Adipose tissue (tissue), 3 donors: ENCODE data around the gene TMEM247. TPM values are rescaled to one million over a fixed set of nuclear protein-coding genes. Genes with fewer than 3 reads are reported as not detected.

Source experiments
- H3K27ac ChIP-seq: one replicate; pipeline ENCODE4 v1.5.1; 2013; ENCODE audit warnings: low read depth, low read length
- WGBS, 3 donors: extraction: QIAGEN DNeasy Blood & Tissue Kit; methylation state at CpG; one replicate each; pipeline ENCODE4 v1.1.7; 2013; 5-methylcytosine and 5-hydroxymethylcytosine counted together
- polyA plus RNA-seq, 3 donors: library from polyadenylated mRNA; stranded (reverse); fragments of 200-250 nt; gene quantifications; one replicate each; pipeline ENCODE4 v1.2.3, GENCODE V29; 2013
- donor health status: healthy with polysubstance abuse.
- donor health status: Bipolar disorder and iron deficiency.
- donor health status: healthy.

The TMEM247 gene
- polyA plus RNA-seq, 3 donors, result not detected

DNA sequence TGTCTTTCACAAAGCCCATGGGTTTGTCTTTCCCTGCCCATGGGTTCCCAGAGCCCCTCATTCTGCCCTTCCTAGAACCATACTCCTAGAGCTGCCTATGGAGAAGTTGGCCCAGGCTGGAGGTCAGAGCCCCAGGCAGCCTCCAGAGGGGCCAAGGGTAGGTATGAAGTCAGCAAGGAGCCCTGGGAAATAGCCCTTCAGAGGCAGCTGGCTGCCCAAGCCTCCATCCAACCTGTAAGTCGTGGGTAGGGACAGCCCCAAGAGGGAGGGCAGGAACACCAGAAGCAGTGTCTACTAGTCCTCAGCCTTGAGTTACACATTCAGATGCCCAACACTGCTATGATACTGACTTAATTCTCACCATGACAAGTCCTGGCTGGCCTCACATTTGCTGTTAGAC lies 49.5 kb downstream of the TMEM247 start:
- H3K27ac ChIP-seq, result no peak overlapping the region
- 43 to 94% (median 87%) methylated on average over 1 of the region's 1 CpG for WGBS, 3 donors

DNA sequence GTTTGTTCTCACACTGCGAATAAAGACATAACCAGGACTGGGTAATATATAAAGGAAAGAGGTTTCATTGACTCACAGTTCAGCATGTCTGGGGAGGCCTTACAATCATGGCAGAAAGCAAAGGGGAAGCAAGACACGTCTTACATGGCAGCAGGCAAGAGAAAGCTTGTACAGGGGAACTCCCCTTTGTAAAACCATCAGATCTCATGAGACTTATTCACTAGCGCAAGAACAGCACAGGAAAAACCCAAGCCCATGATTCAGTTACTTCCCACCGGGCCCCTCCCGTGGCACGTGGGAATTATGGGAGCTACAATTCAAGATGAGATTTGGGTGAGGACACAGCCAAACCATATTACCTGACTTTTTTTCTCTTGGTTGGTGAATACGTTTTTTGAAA lies 51.3 kb downstream of the TMEM247 start:
- WGBS, 3 donors, result 80 to 92% (median 84%) methylated on average over 7 of the region's 7 CpGs
- H3K27ac ChIP-seq, result no peak overlapping the region

DNA sequence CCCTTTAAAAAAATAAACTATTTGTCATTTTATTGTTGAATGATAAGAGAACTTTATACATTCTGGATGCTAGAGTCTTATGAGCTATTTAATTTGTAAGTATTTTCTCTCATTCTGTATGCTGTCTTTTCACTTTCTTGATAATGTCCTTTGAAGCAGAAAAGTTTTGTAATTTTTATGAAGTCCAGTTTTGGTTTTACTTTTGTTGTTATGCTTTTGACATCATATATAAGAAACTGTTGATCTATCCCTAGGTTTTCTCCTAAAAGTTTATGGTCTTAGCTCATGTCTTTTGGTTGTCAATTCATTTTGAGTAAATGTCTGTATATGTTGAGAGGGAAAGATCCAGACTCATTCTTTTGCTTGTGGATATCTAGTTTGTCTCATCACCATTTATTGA lies 52.5 kb downstream of the TMEM247 start:
- H3K27ac ChIP-seq, result no peak overlapping the region

Other genes with a start within 250 kb of the TMEM247 start
- 100 to 1,000 TPM in 2 of 3 donors, 10 to 100 TPM in 1; 48.1 to 314 (median 202) TPM for gene EPAS1, start 182.2 kb upstream of the TMEM247 start, polyA plus RNA-seq
- gene RHOQ, start 62.9 kb downstream of the TMEM247 start, polyA plus RNA-seq, result 100 to 1,000 TPM in 1 of 3 donors, 10 to 100 TPM in 2; 15.0 to 165 (median 93.3) TPM
- gene ATP6V1E2, start 63.0 kb downstream of the TMEM247 start, polyA plus RNA-seq, result 1 to 10 TPM; 2.6 to 6.5 (median 3.1) TPM
- gene PIGF, start 137.5 kb downstream of the TMEM247 start, polyA plus RNA-seq, result 10 to 100 TPM; 14.2 to 18.0 (median 16.0) TPM
- 10 to 100 TPM in 1 of 3 donors, 1 to 10 TPM in 2; 4.5 to 20.7 (median 6.9) TPM for gene CRIPT, start 137.7 kb downstream of the TMEM247 start, polyA plus RNA-seq
- 1 to 10 TPM; 3.2 to 9.1 (median 7.7) TPM for gene SOCS5, start 219.7 kb downstream of the TMEM247 start, polyA plus RNA-seq